Skeletal muscle tissue (tissue), 4 donors: ENCODE data around the gene MAP3K12. TPM values are rescaled to one million over a fixed set of nuclear protein-coding genes. Genes with fewer than 3 reads are reported as not detected.

Source experiments
- H3K27ac ChIP-seq: one replicate; pipeline ENCODE4 v1.7.0; 2013; ENCODE audit warnings: mild to moderate bottlenecking, low read depth, low read length, inconsistent platforms
- H3K27me3 ChIP-seq, 3 donors: one replicate each; pipeline ENCODE4 v1.7.0; 2013; ENCODE audit warnings: low read length in 3 of 3; ENCODE audit not compliant: control insufficient read depth in 3 of 3, insufficient read depth in 3 of 3
- H3K36me3 ChIP-seq, 3 donors: one replicate each; pipeline ENCODE4 v1.7.0; 2013; ENCODE audit warnings: low read length in 3 of 3; ENCODE audit not compliant: control insufficient read depth in 3 of 3, insufficient read depth in 3 of 3
- H3K4me1 ChIP-seq, 3 donors: one replicate each; pipeline ENCODE4 v1.7.0; 2013; ENCODE audit warnings: low read length in 3 of 3, mild to moderate bottlenecking in 3 of 3; ENCODE audit not compliant: control insufficient read depth in 3 of 3, insufficient read depth in 3 of 3
- H3K4me3 ChIP-seq, 3 donors: one replicate each; pipeline ENCODE4 v1.7.0; 2013; ENCODE audit warnings: low read length in 3 of 3
- H3K9ac ChIP-seq, 3 donors: one replicate each; pipeline ENCODE4 v1.7.0; 2013; ENCODE audit warnings: low read length in 3 of 3, mild to moderate bottlenecking in 3 of 3, moderate library complexity in 2 of 3, low read depth in 1 of 3
- H3K9me3 ChIP-seq, 3 donors: one replicate each; pipeline ENCODE4 v1.7.0; 2013; ENCODE audit warnings: low read length in 3 of 3; ENCODE audit not compliant: control insufficient read depth in 3 of 3
- total RNA-seq: library from RNA; depleted of rRNA; stranded (reverse); fragments of >200 nt; gene quantifications from one replicate; pipeline ENCODE4 v1.2.3, GENCODE V29; 2014
- donor health status: Osteomylitis.

The MAP3K12 gene
- total RNA-seq, 1 donor from 2014 or later = 4.7 TPM

DNA sequence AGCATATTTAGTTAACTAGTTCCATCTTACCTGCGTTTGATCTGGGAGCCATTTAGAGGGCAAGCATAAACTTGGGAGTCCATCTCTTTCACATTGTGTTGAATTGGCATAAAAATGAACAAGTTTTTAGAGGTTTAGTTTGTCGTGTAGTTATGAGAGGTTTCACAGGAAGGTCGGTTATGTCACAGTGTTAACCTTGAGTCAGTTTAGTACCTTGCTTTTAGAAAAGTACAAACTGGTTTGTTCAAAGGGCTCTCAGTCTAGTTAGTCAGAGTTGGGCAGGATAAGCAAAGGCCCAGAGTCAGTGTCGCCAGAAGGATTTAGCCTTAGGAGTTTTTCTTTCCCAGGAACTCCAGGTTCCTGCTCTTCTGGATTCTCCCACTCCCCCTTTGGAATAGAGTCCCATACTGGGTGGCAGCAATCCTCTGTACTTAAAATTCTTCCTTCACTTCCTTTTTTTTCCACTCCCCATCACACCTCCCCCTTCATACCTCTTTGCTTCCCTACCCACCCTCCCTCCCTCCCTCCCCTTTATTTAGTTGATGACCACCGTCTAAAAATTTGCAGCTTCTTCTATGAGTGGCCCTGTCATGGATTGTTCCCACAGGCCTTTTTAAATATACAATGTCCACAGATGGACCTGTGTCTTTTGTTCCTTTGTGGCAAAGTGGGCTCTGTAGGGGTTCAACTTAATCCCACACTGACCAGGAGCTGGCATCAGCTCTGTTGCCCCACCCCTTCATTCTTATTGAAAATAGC is 35.3 kb downstream of the MAP3K12 start:
- H3K36me3 ChIP-seq = peaks cover 78 to 95% (median 92%) of the 10 kb centered on the region in 3 donors
- no peak overlapping the region for H3K9ac ChIP-seq
- H3K27me3 ChIP-seq = no peaks in the 10 kb centered on the region
- H3K4me1 ChIP-seq = peaks cover 85 to 92% (median 89%) of the 10 kb centered on the region in 3 donors
- H3K9me3 ChIP-seq = no peaks in the 10 kb centered on the region
- H3K4me3 ChIP-seq = no peak overlapping the region
- peak overlapping the region; percentile 78 for H3K27ac ChIP-seq

DNA sequence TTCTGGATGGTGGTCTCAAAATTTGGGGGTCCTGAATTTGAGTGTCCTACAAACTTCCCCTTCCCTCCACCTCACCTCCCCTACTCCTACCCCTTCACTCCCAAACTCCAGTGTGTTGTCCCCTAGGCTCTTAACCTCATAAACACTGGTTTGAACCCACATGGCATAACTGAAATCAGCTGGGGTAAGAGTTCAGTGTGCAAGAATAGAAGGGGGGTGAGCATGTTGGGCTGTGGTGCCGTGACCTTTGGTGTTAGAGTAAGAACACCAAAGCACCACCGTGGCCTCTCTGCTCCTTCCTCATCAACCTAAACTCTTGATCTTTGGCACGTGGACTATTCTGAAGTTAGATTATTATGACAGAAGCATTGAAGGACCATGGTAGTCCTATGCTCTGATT is 36.3 kb downstream of the MAP3K12 start:
- Histone ChIP-seq H3K27ac (peak overlapping the region; percentile 78), H3K4me3 (peak overlapping the region in 1 of 3 donors; percentile 2), H3K9ac (peak overlapping the region in 2 of 3 donors; percentile 51 to 57), H3K27me3 (no peaks in the 10 kb centered on the region), H3K9me3 (no peaks in the 10 kb centered on the region), H3K4me1 (peaks cover 78 to 89% (median 83%) of the 10 kb centered on the region in 3 donors), H3K36me3 (peaks cover 74 to 93% (median 92%) of the 10 kb centered on the region in 3 donors)

DNA sequence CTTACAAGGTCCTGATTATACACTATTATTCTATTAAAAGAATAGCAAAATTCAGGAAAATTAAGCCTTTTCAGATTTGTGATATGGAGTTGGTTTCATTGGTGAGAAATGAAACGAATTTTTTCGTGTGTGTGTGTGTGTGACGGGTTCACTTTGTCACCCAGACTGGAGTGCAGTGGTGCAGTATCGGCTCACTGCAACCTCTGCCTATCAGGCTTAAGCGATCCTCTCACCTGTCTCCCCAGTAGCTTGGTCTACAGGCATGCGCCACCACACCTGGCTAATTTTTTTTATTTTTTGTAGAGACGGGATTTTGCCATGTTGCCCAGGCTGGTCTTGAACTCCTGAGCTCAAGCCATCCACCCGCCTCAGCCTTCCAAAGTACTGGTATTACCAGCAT is 37.7 kb downstream of the MAP3K12 start:
- peak overlapping the region; percentile 78 for H3K27ac ChIP-seq
- H3K4me1 ChIP-seq = peaks cover 68 to 81% (median 70%) of the 10 kb centered on the region in 3 donors
- H3K4me3 ChIP-seq = peak overlapping the region in 2 of 3 donors; percentile 41 to 46
- peaks cover 75 to 93% (median 92%) of the 10 kb centered on the region in 3 donors for H3K36me3 ChIP-seq
- H3K27me3 ChIP-seq = no peaks in the 10 kb centered on the region
- H3K9ac ChIP-seq = peak overlapping the region; percentile 58 to 63 (median 62)
- H3K9me3 ChIP-seq = no peaks in the 10 kb centered on the region

DNA sequence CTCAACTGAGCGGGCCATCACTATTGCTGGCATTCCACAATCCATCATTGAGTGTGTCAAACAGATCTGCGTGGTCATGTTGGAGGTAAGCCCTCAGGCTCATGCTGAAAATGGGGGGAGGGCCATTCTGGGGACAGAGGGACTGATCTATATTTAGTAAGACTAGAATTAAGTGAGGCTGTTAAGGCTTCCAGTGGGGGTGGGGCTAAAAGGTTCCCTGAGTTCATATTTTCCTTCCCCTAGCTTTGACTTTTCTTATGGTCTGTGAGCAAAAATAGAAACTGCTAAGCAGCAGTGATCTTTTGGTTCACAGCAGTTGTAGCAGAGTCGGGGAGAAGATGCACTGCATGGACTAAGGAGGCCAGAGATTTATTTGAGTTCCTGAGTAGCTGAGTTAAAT is 38.2 kb downstream of the MAP3K12 start:
- no peaks in the 10 kb centered on the region for H3K9me3 ChIP-seq
- no peaks in the 10 kb centered on the region for H3K27me3 ChIP-seq
- peak overlapping the region in 2 of 3 donors; percentile 41 to 46 for H3K4me3 ChIP-seq
- peak overlapping the region; percentile 78 for H3K27ac ChIP-seq
- H3K9ac ChIP-seq = peak overlapping the region; percentile 58 to 63 (median 62)
- peaks cover 65 to 81% (median 65%) of the 10 kb centered on the region in 3 donors for H3K4me1 ChIP-seq
- H3K36me3 ChIP-seq = peaks cover 76 to 92% (median 92%) of the 10 kb centered on the region in 3 donors

GRCh38 chr12:53459097-53459496 is 40.2 kb downstream of the MAP3K12 start:
- Histone ChIP-seq H3K27me3 (no peaks in the 10 kb centered on the region), H3K4me1 (peaks cover 56 to 74% (median 60%) of the 10 kb centered on the region in 3 donors), H3K4me3 (no peak overlapping the region), H3K27ac (peak overlapping the region; percentile 32), H3K9me3 (no peaks in the 10 kb centered on the region), H3K36me3 (peaks cover 72 to 93% (median 91%) of the 10 kb centered on the region in 3 donors), H3K9ac (no peak overlapping the region)

DNA sequence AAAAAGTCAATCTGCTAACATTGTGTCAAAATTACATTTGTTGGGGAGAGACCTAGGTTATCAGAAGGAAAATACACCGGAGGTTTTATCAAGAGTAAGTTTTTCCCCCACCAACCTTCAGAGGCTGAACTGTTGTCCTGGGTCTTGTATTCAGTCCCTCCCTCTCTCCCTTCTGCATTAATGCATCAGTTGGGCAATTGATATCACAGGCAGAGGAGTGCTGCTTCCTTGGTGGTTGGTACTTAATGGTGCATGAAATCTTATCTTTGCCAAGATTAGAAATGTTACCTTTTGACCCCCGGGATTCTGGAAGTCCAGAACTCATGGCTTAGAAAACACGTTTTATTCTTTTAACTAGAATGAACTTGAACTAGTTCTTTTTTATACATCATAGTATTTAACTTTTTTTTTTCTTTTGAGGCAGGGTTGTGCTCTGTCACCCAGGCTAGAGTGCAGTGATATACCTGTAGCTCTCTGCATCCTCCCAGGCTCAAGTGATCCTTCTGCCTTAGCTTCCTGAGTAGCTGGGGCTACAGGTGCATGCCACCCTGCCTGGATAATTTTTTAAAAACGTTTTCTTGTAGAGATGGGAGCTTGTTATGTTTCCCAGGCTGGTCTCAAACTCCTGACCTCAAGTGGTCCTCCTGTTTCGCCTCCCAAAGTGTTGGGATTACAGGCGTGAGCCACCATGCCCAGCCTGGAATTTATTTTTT is 42.4 kb downstream of the MAP3K12 start:
- H3K27ac ChIP-seq = no peak overlapping the region

GRCh38 chr12:53454707-53455106 is 44.6 kb downstream of the MAP3K12 start:
- Histone ChIP-seq H3K27me3 (no peaks in the 10 kb centered on the region), H3K4me1 (peaks cover 28 to 46% (median 30%) of the 10 kb centered on the region in 3 donors), H3K9ac (peak overlapping the region in 1 of 3 donors; percentile 94), H3K4me3 (peak overlapping the region in 1 of 3 donors; percentile 43), H3K27ac (peak overlapping the region; percentile 25), H3K36me3 (peaks cover 38 to 55% (median 49%) of the 10 kb centered on the region in 3 donors), H3K9me3 (no peaks in the 10 kb centered on the region)

More for the DNA sequence above, 42.4 kb downstream of the MAP3K12 start:
- Histone ChIP-seq H3K36me3 (peaks cover 53 to 74% (median 68%) of the 10 kb centered on the region in 3 donors), H3K4me3 (no peak overlapping the region), H3K27me3 (no peaks in the 10 kb centered on the region), H3K9me3 (no peaks in the 10 kb centered on the region), H3K4me1 (peaks cover 46 to 63% (median 49%) of the 10 kb centered on the region in 3 donors), H3K9ac (no peak overlapping the region)

DNA sequence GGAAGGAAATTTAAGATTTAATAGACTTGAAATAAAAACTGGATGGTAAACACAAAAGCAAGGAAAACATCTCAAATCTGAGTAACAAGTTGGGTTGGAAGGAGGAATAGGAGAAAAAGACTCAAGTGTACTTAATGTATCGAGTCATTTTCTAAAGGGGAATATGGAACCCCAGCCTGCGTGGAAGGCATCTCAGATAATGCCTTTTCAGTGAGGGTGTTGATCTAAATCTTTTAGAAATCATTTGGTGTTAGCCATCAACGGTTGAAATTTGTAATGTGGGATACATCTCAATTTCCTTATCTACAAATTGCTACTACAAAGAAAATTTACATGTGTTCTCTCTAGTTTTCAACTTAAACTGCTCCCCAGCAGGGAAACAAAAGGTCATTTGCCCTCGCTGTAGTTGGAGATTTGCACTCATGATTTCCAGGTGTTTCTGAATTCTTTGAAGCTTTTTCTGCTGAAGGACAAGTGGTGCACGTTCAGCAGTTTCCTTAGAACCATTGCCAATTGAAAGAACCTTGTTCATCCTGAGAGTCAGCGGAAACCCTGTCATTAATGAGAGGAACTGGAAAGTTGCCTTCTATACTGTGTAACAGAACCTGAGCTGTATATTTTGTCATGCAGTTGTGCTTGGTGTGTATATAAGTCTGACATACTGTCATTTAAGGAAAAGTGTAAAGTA is 45.2 kb downstream of the MAP3K12 start:
- H3K9ac ChIP-seq = peak overlapping the region; percentile 7 to 94 (median 54)
- peak overlapping the region in 2 of 3 donors; percentile 43 to 79 for H3K4me3 ChIP-seq
- no peaks in the 10 kb centered on the region for H3K27me3 ChIP-seq
- peaks cover 34 to 51% (median 44%) of the 10 kb centered on the region in 3 donors for H3K36me3 ChIP-seq
- H3K4me1 ChIP-seq = peaks cover 24 to 43% (median 28%) of the 10 kb centered on the region in 3 donors
- peak overlapping the region; percentile 25 for H3K27ac ChIP-seq
- no peaks in the 10 kb centered on the region for H3K9me3 ChIP-seq

- H3K9ac ChIP-seq = peak overlapping the region; percentile 94 to 97 (median 96)
- peaks cover 25 to 36% (median 28%) of the 10 kb centered on the region in 3 donors for H3K36me3 ChIP-seq
- peak overlapping the region; percentile 79 to 83 (median 83) for H3K4me3 ChIP-seq
Observed at GRCh38 chr12:53452159-53453077, 46.8 kb downstream of the MAP3K12 start.

More at GRCh38 chr12:53452159-53453077, 46.8 kb downstream of the MAP3K12 start:
- H3K27me3 ChIP-seq = no peaks in the 10 kb centered on the region
- H3K4me1 ChIP-seq = peaks cover 22 to 37% (median 28%) of the 10 kb centered on the region in 3 donors
- no peaks in the 10 kb centered on the region for H3K9me3 ChIP-seq
- H3K27ac ChIP-seq = peak overlapping the region; percentile 98
